Fibroblast of peridontal ligament (primary cell): ENCODE data around the gene DHRS3.

Experiments
- DNase-seq: peaks from one replicate; pipeline ENCODE4 v3.0.0-alpha.2; 2010; ENCODE audit errors: extremely low read depth

The DHRS3 gene

GRCh38 chr1:12552951-12553921 lies 64.8 kb downstream of the DHRS3 start:
- DNase-seq = no peak

DNA sequence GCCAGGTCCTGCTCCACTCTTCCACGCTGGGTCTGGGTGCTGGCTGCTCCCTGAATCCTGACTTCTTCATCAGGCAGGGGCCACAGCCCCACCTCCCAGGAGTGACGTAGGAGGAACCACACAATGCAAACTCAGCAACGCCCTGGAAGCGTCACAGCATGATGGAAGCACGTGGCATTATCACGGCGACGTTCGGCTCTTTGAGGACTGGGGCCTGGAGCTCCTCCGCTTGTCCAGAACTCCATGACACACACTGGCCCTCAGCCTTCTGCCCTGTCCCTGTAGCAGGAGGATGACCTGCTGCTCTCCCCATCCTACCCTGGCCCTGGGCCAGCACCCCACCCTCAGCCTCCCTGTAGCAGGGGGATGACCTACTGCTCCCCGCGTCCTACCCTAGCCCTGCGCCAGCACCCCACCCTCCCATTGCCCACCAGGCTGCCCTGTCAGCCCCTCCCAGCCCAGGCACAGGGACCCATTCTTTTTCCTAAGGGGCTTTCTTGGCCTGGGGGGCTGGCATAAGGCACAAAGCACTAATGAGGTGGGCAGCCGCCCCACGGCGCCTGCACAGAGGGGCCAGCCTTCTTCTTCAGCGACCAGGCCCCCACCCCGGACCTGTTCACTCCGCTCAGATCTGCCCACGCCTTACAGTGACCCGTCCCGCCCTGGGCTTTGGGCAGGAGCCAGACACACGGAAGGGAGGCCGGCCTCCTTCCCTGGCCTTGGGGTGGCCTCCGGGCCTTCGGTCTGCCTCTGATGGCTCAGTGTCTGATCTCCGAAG lies 65.7 kb downstream of the DHRS3 start:
- DNase-seq = no peak

GRCh38 chr1:12551584-12551983 lies 66.4 kb downstream of the DHRS3 start:
- no peak for DNase-seq

GRCh38 chr1:12549460-12550349 lies 68.3 kb downstream of the DHRS3 start:
- DNase-seq = peak; percentile 78

GRCh38 chr1:12548973-12549459 lies 69.0 kb downstream of the DHRS3 start:
- no peak for DNase-seq

GRCh38 chr1:12548279-12548972 lies 69.6 kb downstream of the DHRS3 start:
- DNase-seq = no peak

- no peak for DNase-seq
These were observed 70.3 kb downstream of the DHRS3 start for GRCh38 chr1:12547586-12548225.

- peak; percentile 42 for DNase-seq
These were observed 71.0 kb downstream of the DHRS3 start for GRCh38 chr1:12546771-12547585.

- DNase-seq = no peak
These were observed 73.0 kb downstream of the DHRS3 start for GRCh38 chr1:12544992-12545391.

- DNase-seq = no peak
These were observed 73.7 kb downstream of the DHRS3 start for GRCh38 chr1:12544357-12544756.

DNA sequence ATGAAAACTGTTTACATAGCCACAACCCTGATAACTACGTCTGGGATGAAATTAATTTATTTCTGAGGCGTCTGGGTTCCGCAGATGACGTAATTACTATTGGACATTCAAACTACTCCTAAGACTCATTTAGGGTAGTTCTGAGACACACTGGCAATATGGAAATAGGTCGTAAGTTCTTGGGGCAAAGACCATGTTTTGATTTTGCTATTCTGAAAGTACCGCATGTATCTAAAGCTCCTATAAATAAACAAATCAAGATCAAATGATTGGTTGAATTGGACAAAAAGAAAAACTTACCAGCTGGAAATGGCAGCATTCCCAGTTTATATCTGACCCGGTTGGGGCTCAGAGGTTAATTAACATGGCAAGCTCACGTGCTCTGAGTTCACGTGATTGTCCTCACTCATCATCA lies 74.3 kb downstream of the DHRS3 start:
- peak; percentile 34 for DNase-seq

GRCh38 chr1:12542616-12543592 lies 75.1 kb downstream of the DHRS3 start:
- no peak for DNase-seq

- no peak for DNase-seq
These were observed 75.9 kb downstream of the DHRS3 start for GRCh38 chr1:12542138-12542465.

DNA sequence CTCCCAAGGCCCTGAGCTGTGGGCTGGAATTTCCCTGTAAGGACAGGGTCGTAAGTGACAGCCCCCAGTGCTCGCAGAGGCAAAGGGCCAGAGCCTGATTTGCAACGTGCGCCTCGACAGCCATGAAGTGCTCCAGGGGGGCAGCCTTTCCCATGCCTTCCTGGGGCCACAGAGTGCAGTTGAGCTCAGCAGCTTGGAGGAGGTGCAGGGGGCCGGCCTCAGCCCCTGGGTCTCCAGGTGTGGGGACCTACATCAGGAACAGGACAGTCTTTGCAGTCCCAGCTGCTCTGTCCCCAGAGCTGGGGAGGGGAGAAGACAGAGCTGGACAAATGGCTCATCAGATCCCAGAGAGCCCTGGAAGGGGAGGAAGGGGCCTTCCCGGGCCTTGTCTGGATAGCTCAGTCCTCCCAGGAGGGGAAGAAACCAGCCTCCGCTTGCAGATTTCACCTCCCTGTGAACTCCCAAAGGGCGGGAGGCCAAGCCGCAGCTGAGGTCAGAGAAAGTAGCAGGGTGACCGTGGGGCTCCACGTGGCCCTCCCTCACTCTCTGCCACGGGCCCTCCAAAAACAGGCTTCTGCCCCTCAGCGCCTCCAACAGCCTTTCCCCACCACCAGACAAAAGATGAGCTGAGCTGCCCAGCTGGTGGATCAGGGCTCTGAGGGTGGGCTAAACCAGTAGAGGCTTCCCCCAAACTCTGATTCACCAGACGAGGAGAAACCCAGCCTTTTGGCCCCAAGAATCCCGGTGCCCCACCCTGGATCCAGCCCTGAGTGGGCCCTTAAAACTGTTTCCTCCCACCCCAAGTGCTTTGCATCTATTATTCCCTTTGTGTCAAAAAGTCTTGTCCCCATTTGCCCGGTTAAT lies 76.5 kb downstream of the DHRS3 start:
- DNase-seq = peak; percentile 75

DNA sequence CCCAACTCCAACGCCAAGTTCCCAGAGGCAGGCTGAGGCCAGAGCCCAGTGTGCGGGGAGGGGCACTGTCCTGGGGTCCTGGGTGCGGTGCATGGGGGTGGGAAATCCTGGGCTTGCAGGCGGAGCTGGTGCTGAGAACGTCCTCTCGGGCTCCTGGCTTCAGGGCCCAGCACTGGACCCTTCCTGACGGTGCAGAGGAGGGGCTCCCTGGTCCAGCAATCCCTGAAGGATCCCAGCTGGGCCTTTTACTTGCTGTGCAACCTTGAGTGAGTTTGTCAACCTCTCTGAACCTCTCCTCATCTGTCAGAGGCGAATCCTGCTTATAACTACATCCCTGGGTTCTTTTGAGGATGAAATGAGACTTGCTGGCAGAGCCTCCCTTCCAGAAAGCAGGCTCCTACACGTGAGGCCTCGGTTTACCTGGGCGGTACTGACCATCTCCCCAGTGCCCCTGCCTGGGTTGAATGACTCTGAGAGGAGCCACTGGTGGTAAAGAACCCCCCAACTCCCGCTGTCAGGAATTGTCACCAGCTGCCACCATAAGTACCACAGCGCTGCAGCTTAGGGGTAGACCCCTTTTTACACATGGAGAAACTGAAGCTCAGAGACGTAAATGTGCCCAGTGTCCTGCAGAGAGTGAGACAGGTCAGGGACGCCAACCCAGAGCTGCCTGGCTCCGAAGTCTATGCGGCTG lies 77.3 kb downstream of the DHRS3 start:
- DNase-seq = no peak

DNA sequence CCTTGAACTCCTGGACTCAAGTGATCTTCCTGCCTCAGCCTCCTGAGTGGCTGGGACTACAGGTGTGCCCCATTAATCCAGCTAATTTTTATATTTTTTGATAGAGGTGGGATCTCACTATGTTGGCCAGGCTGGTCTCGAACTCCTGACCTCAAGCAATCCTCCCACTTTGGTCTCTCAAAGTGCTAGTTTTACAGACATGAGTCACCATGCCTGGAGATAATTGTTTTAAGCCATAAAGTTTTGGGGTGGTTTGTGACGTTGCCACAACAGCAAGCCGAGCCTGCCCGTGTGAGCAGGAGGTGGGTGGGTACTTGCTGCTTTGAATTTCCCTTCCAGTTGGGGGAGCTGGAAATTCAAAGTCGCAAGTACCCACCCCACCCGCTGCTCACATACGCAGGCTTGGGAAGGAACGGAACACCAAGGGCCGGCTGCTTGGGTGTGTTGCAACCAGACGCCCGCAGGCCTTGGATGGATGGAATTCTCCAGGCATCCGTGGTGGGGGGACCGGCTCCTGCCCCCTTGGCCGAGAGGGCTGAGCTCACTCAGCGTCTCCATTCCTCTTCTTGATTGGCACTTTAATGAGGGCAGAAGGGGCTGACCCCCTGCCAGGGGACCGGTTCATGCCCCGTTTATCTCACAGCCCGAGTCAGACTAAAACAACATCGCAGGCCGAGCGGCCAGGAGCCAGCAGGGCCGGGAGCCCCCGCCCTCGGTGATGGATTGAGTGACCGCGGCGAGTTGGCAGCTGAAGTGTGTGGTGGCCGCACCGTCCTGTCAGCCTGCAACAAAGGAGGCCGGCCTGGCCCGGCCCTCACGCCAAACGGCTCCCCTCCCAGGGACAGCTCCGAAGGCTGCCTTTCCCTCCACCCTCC lies 78.1 kb downstream of the DHRS3 start:
- peak; percentile 95 for DNase-seq
